Measurements from ENCODE around the gene SMS.

Gene SMS

DNA sequence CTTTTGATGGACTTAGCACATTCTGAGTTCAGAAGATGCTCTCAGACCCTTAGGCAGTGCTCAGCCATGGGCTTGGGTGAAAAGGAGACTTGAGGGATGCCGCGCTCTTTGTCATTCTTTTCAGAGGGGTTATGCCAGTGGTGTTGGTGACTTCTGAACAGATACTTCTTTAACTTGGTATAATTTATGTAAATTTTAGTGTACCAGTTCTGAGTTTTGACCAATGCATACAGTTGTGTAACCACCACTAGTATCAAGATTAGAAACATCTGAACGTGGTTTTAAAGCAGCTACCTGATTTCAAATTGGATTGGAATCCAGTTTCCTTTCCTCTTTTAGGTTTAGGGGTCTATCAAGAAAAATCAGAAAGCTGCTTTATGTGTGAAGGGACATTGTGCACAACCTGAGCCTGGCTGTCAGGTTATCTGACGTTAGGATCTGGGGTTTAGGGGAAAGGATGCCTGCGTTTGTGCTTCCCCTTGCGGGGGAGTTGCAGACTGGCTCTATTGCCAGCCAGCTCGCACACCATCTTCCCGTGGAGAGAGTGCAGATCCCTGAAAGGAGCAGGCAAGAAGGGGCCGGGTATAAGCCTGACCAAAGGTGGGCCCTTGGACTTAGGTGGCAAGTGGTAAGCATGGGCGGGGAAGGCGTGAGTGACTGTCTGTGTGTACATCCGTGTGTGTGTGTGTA is 19.0 kb downstream of the SMS start:
- Histone ChIP-seq H4K20me1 (peaks cover 94% of the 10 kb centered on the region), H3K9ac (no peak overlapping the region), H3K4me2 (no peak overlapping the region), H3K36me3 (peaks cover 23% of the 10 kb centered on the region), H3K4me3 (no peak overlapping the region), H3K27me3 (no peaks in the 10 kb centered on the region), H3K4me1 (no peaks in the 10 kb centered on the region), H3K27ac (no peak overlapping the region), H3K9me3 (no peaks in the 10 kb centered on the region)
- no peak for TF ChIP-seq Cebpa-rat (IDR thresholded peaks at IDR 0.05)

DNA sequence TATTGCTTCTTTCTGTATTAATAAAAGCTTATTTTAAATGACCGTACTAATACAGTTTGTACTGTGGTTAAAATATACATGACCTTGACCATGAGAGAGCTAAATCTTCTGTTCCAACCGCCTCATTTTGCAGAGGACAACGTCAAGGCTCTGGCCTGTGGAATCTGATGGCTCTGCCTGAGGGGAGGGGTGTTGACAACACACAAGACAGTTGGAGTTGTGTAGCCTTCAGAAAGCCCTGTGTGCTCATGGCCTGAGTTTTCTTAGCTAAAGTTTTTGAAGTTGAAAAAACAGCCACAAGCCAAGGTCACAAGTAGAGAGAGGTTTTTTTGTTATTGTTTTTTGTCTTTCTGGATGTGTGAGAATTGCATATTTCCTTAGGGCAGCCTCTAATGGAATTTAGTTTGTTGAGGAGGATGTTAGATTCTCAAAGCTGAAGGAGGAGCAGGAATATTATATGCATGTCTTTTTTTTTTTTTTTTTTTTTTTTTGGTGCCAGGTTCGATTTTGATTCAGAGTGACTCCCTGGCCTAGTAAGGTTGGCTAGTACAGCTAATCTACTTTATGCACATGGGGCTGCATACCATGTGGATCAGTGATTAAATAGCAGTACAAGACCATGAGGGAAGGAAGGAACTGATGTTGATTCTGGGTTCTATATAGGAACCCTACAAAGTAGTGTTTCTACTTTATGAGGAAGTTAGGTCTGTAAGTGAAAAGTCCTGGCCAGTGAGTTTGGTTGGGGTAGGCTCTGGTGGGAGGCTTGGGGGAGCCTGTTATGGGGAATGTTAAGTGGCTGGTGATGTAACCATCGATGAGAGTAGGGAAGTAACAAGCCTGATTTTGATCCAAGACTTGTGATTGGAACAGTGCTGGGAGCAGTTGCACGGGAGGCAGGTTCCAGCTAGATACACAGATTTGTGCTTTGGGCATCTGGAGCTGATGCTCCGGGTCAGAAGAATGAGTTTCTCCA is 20.3 kb downstream of the SMS start:
- Histone ChIP-seq H3K4me1 (no peaks in the 10 kb centered on the region), H3K4me3 (no peak overlapping the region), H3K9ac (no peak overlapping the region), H4K20me1 (peaks cover 87% of the 10 kb centered on the region), H3K4me2 (no peak overlapping the region), H3K27ac (no peak overlapping the region), H3K27me3 (no peaks in the 10 kb centered on the region), H3K36me3 (peaks cover 19% of the 10 kb centered on the region), H3K9me3 (no peaks in the 10 kb centered on the region)
- no peak for TF ChIP-seq Cebpa-rat (IDR thresholded peaks at IDR 0.05)

DNA sequence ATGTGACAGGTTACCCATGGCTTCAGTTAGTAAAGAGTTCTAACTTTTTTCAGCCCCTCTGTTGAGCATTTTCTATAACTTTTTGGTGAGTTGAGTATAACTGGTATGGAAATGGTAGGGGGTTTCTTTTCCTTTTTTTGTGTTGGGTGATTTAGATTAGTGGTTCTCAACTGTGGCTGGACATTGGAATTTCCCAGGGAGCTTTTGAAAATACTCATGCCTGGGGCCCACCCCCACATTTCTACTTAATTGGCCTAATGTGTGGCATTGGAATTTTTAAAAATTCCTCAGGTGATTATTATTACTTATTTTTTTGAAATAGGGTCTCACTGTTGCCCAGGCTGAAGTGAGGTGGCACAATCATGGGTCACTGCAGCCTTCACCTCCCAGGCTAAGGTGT is 21.9 kb downstream of the SMS start:
- Histone ChIP-seq H3K4me2 (no peak overlapping the region), H3K36me3 (peaks cover 18% of the 10 kb centered on the region), H3K4me3 (no peak overlapping the region), H4K20me1 (peaks cover 85% of the 10 kb centered on the region), H3K27ac (no peak overlapping the region), H3K9ac (no peak overlapping the region), H3K9me3 (no peaks in the 10 kb centered on the region), H3K4me1 (no peaks in the 10 kb centered on the region), H3K27me3 (no peaks in the 10 kb centered on the region)
- TF ChIP-seq Cebpa-rat (IDR thresholded peaks at IDR 0.05), result no peak

DNA sequence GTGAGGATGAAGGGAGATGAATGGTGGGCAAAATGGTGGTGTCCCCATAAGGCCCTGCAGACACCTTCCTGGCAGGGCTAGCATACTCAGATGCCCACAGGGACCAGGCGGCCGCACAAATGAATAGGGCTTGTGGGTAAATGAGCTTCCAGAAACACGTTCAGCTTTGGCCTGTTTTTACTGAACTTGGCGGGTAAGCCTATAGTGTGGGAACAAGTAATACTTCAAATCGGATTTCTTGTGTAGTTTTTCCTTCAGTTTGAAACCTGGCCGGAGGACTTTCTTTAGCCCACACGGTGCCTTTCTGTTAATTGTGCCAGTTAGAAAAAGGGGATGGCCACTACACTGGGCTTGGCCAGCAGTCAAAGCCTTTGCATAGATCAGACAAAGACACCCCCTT is 22.8 kb downstream of the SMS start:
- Histone ChIP-seq H3K9ac (no peak overlapping the region), H3K27me3 (no peaks in the 10 kb centered on the region), H3K4me2 (no peak overlapping the region), H4K20me1 (peaks cover 87% of the 10 kb centered on the region), H3K36me3 (peaks cover 25% of the 10 kb centered on the region), H3K4me3 (no peak overlapping the region), H3K4me1 (no peaks in the 10 kb centered on the region), H3K27ac (no peak overlapping the region), H3K9me3 (no peaks in the 10 kb centered on the region)
- TF ChIP-seq Cebpa-rat (IDR thresholded peaks at IDR 0.05), result no peak

DNA sequence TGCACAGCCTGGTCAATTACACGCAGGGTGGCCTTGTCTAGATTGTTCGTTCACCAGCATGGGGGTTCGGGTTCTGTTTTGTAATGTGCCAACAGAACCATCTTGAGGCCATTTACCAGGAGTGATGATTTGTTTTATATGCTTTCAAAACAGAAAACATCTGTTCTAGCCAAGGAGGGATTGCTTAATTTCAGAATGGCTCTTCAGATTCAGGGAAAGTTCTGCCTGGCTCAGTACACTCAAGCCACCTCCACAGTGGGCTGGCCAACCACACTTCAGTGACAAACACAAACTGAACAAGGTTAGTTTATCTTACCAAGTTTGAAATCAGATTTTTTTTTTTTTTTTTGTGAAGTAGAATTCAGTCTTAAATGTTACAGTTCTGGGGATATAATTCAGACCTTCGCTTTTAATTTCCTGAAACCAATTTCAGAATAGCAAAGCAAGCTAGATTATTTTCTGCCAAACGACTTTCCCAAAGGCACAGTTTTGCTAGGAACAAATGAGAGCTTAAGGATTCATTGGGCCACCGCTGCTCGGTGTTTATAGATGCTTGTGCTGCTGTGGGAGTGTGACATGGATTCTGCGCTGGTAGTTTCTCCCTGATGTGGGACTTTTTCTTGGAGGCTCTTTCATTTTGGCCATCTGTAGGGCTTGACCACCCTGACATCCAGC is 23.4 kb downstream of the SMS start:
- no peaks in the 10 kb centered on the region for H3K9me3 ChIP-seq
- H3K9ac ChIP-seq, result no peak overlapping the region
- no peak overlapping the region for H3K4me2 ChIP-seq
- no peak for TF ChIP-seq Cebpa-rat (IDR thresholded peaks at IDR 0.05)
- no peak overlapping the region for H3K27ac ChIP-seq
- H3K27me3 ChIP-seq, result no peaks in the 10 kb centered on the region
- H3K36me3 ChIP-seq, result peaks cover 26% of the 10 kb centered on the region
- no peaks in the 10 kb centered on the region for H3K4me1 ChIP-seq
- H4K20me1 ChIP-seq, result peaks cover 83% of the 10 kb centered on the region
- no peak overlapping the region for H3K4me3 ChIP-seq

DNA sequence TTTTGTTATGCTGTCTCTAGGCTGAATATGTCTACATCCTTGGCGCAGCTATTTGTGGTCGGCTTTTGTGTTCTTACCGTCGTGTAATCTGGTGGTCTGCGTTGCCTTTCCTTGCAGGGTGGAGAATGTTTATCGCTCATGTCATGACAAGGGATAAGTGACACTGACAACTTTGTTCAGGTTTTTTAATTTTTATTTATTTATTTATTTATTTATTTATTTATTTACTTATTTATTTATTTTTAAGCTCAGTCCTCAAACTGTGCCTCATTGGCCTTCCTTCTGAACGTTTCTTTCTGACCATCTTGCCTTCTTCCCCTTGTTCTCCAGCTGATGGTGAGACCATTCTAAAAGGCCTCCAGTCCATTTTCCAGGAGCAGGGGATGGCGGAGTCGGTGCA is 26.4 kb downstream of the SMS start:
- no peaks in the 10 kb centered on the region for H3K4me1 ChIP-seq
- H3K9me3 ChIP-seq, result no peaks in the 10 kb centered on the region
- H3K9ac ChIP-seq, result no peak overlapping the region
- H3K27ac ChIP-seq, result no peak overlapping the region
- H3K4me2 ChIP-seq, result no peak overlapping the region
- peaks cover 47% of the 10 kb centered on the region for H3K36me3 ChIP-seq
- no peak overlapping the region for H3K4me3 ChIP-seq
- no peak for TF ChIP-seq Cebpa-rat (IDR thresholded peaks at IDR 0.05)
- no peaks in the 10 kb centered on the region for H3K27me3 ChIP-seq
- H4K20me1 ChIP-seq, result peaks cover 53% of the 10 kb centered on the region

DNA sequence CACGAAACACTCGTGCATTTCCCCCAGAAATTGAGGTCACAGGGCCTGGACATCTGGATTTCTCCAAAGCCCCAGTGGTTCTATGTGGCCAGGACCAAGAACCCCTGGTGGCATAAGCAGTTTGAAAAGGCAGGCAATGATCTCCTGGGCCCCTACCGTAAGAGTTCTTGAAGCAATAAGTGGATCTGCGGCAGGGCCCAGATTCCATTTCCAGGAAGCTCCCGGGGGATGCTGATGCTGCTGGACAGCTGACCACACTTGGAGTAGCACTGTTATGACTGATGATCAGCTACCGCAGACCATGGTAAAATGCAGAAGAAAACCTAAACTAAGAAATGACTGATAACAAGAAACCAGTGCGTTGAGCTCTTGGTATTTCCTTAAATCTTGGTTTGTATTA is 27.8 kb downstream of the SMS start:
- Histone ChIP-seq H3K9me3 (no peaks in the 10 kb centered on the region), H3K9ac (no peak overlapping the region), H3K4me3 (no peak overlapping the region), H3K4me1 (no peaks in the 10 kb centered on the region), H3K36me3 (peaks cover 62% of the 10 kb centered on the region), H3K27me3 (no peaks in the 10 kb centered on the region), H3K27ac (no peak overlapping the region), H3K4me2 (no peak overlapping the region), H4K20me1 (peaks cover 38% of the 10 kb centered on the region)
- no peak for TF ChIP-seq Cebpa-rat (IDR thresholded peaks at IDR 0.05)

DNA sequence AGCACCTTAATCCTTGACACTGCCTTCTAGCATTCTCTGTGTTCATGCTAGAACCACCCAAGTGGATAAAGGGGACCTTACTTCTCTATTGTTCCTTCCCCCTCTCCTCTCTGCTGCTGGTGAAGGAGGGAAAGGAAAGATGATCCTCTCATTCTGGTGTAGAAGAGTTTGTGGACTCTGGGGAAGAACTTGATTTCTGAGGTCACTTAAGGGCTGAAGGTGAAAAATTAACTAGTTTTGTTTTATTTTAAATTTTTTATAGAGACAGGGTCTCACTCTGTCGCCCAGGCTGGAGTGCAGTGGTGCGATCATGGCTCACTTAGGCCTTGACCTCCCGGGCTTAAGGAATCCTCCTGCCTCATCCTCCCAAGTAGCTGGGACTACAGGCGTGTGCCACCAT is 29.8 kb downstream of the SMS start:
- Histone ChIP-seq H3K9ac (no peak overlapping the region), H3K4me1 (peaks cover 9% of the 10 kb centered on the region; the same call in 1 of the 2 replicates), H3K27me3 (no peaks in the 10 kb centered on the region), H3K27ac (no peak overlapping the region), H3K4me2 (no peak overlapping the region), H4K20me1 (peaks cover 22% of the 10 kb centered on the region), H3K4me3 (no peak overlapping the region), H3K9me3 (no peaks in the 10 kb centered on the region), H3K36me3 (peaks cover 61% of the 10 kb centered on the region)
- TF ChIP-seq Cebpa-rat (IDR thresholded peaks at IDR 0.05), result no peak

DNA sequence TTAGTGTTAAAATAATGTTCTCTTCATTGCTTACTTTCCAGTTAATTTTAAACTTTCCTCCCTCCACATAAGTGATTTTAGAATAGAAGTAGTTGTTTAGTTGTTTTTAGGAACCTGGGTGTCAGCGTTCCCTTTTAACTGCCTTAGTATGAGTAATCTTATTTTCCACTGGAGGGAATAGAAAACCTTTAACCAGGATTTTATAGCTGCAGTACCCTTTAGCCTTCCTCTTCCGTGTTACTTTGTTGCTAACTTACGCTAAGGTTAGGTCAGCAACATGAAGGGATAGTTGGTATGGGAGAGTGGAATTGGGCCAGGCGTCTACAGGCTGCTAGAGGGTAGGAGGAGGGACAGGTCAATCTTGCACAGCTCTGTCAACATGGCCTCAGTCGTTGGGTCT is 31.5 kb downstream of the SMS start:
- Histone ChIP-seq H3K4me1 (peaks cover 9% of the 10 kb centered on the region; the same call in 1 of the 2 replicates), H3K4me3 (no peak overlapping the region), H3K9me3 (no peaks in the 10 kb centered on the region), H4K20me1 (peaks cover 10% of the 10 kb centered on the region), H3K27ac (no peak overlapping the region), H3K9ac (no peak overlapping the region), H3K36me3 (peaks cover 77% of the 10 kb centered on the region), H3K4me2 (no peak overlapping the region), H3K27me3 (no peaks in the 10 kb centered on the region)
- no peak for TF ChIP-seq Cebpa-rat (IDR thresholded peaks at IDR 0.05)

DNA sequence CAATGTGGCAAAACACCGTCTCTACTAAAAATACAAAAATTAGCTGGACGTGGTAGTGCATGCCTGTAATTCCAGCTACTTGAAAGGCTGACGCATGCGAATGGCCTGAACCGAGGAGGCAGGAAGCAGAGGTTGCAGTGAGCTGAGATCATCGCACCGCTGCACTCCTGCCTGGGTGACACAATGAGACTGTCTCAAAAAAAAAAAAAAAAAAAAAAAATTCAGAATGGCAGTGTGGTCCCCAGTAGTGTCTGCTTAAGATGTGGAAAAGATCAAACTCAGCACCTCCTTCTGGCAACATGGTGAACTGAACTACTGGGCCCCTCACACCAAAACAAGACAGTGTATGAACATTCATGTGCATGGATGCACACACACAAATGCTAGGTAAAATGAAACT is 32.2 kb downstream of the SMS start:
- TF ChIP-seq Cebpa-rat (IDR thresholded peaks at IDR 0.05), result no peak
- Histone ChIP-seq H3K4me1 (peaks cover 9% of the 10 kb centered on the region; the same call in 1 of the 2 replicates), H3K4me3 (no peak overlapping the region), H3K27me3 (no peaks in the 10 kb centered on the region), H4K20me1 (peaks cover 7% of the 10 kb centered on the region), H3K27ac (no peak overlapping the region), H3K9me3 (no peaks in the 10 kb centered on the region), H3K36me3 (peaks cover 77% of the 10 kb centered on the region), H3K4me2 (no peak overlapping the region), H3K9ac (no peak overlapping the region)

Measured in BLaER1 (cell line).